GM21515 (cell line): ENCODE data around the gene SUMF2.
"Not testable (repeated sequence)": the region's sequence is repeated elsewhere in the genome, so short reads cannot be mapped to it uniquely, and the experiment has no call there.

Experiments
- ATAC-seq: cut with Tn5 transposase; IDR thresholded peaks from one replicate; pipeline ENCODE4 v1.9.1; 2021; ENCODE audit not compliant: unreplicated experiment

SUMF2 gene

GRCh38 chr7:56063882-56064625 lies at the start of gene SUMF2:
Gene SUMF2 (plus strand): TSS chr7:56064286. CDS start chr7:56064312, 26 bp downstream.
- ATAC-seq: peak; percentile 86

GRCh38 chr7:56017015-56017414 lies 47.1 kb upstream of the SUMF2 start:
- not testable (repeated sequence) for ATAC-seq

- no peak for ATAC-seq
These were observed 44.6 kb upstream of the SUMF2 start for GRCh38 chr7:56019501-56019900.

GRCh38 chr7:56023500-56023899 lies 40.6 kb upstream of the SUMF2 start:
- no peak for ATAC-seq

- ATAC-seq: no peak
These were observed 37.5 kb upstream of the SUMF2 start for GRCh38 chr7:56026538-56026937.

GRCh38 chr7:56028942-56029630 lies 35.0 kb upstream of the SUMF2 start:
- ATAC-seq: no peak

GRCh38 chr7:56030340-56030739 lies 33.7 kb upstream of the SUMF2 start:
- no peak for ATAC-seq

GRCh38 chr7:56031556-56031955 lies 32.5 kb upstream of the SUMF2 start:
- not testable (repeated sequence) for ATAC-seq

GRCh38 chr7:56032578-56032977 lies 31.5 kb upstream of the SUMF2 start:
- ATAC-seq: not testable (repeated sequence)

- ATAC-seq: peak; percentile 97
These were observed 30.2 kb upstream of the SUMF2 start for GRCh38 chr7:56033671-56034432.

GRCh38 chr7:56040730-56041129 lies 23.4 kb upstream of the SUMF2 start:
- ATAC-seq: no peak

GRCh38 chr7:56045758-56046157 lies 18.3 kb upstream of the SUMF2 start:
- ATAC-seq: not testable (repeated sequence)

GRCh38 chr7:56046721-56047445 lies 17.2 kb upstream of the SUMF2 start:
- no peak for ATAC-seq

- ATAC-seq: not testable (repeated sequence)
These were observed 16.5 kb upstream of the SUMF2 start for GRCh38 chr7:56047446-56048116.

GRCh38 chr7:56048245-56048644 lies 15.8 kb upstream of the SUMF2 start:
- ATAC-seq: no peak

- ATAC-seq: not testable (repeated sequence)
These were observed 15.3 kb upstream of the SUMF2 start for GRCh38 chr7:56048763-56049162.

- ATAC-seq: no peak
These were observed 13.1 kb upstream of the SUMF2 start for GRCh38 chr7:56051053-56051338.

- ATAC-seq: peak; percentile 96
These were observed 12.5 kb upstream of the SUMF2 start, which contains the start of the genes CCT6A and PSPH for GRCh38 chr7:56051339-56052191. Gene CCT6A (plus strand): TSS chr7:56051765. CDS start chr7:56051849, 84 bp downstream. Gene PSPH (minus strand): TSS chr7:56051444. CDS start chr7:56021212, 30,232 bp downstream.

- no peak for ATAC-seq
These were observed 10.7 kb upstream of the SUMF2 start for GRCh38 chr7:56053379-56053778.
